ENCODE measurements around the gene EOGT.

- no peak for TF ChIP-seq CTCF (IDR thresholded peaks at IDR 0.05)
- TF ChIP-seq POLR2A (IDR thresholded peaks at IDR 0.05): no peak
Measured at GRCh38 chr3:68985146-68985790, 28.2 kb downstream of the EOGT start.

Measured in vagina (tissue), 2 donors.